ENCODE results near the gene EIF2B5. TPM values are rescaled to one million over a fixed set of nuclear protein-coding genes. Genes with fewer than 3 reads are reported as not detected.
"Not testable (repeated sequence)": the region's sequence is repeated elsewhere in the genome, so short reads cannot be mapped to it uniquely, and the experiment has no call there.

Gene EIF2B5
- total RNA-seq, 2 experiments from 2014 or later, result 55.1 to 55.4 TPM

GRCh38 chr3:184148076-184148475 is 12.9 kb downstream of the EIF2B5 start:
- Mint-ChIP-seq H3K36me3 (ENCODE audit: low read depth) (peaks cover 22% of the 10 kb centered on the region), H3K4me3 (no peak overlapping the region), H3K9me3 (ENCODE audit: insufficient read depth) (no peaks in the 10 kb centered on the region), H3K27me3 (ENCODE audit: low read depth) (no peaks in the 10 kb centered on the region), H3K4me1 (ENCODE audit: low read depth) (no peaks in the 10 kb centered on the region), H3K27ac (no peak overlapping the region)
- no peak for ATAC-seq
- CTCF ChIA-PET, result interaction anchor here (0.7 kb wide), 1 partner anchor 102 kb away, joined by 3 read pairs; the partner anchor contains the start of gene EEF1AKMT4
- POLR2A ChIA-PET, result no interaction called here
- DNase-seq, result no peak

- Mint-ChIP-seq H3K9me3 (ENCODE audit: insufficient read depth) (no peaks in the 10 kb centered on the region), H3K36me3 (ENCODE audit: low read depth) (peaks cover 13% of the 10 kb centered on the region), H3K4me3 (no peak overlapping the region), H3K4me1 (ENCODE audit: low read depth) (no peaks in the 10 kb centered on the region), H3K27me3 (ENCODE audit: low read depth) (no peaks in the 10 kb centered on the region), H3K27ac (no peak overlapping the region)
- DNase-seq, result no peak
- ChIA-PET POLR2A (no interaction called here), CTCF (no interaction called here)
- ATAC-seq, result no peak
These were observed 14.0 kb downstream of the EIF2B5 start for GRCh38 chr3:184149123-184149522.

- H3K4me3 Mint-ChIP-seq; DNase-seq; ATAC-seq; H3K9me3 Mint-ChIP-seq (ENCODE audit: insufficient read depth); POLR2A ChIA-PET; H3K4me1 Mint-ChIP-seq (ENCODE audit: low read depth); CTCF ChIA-PET; H3K27me3 Mint-ChIP-seq (ENCODE audit: low read depth); H3K27ac Mint-ChIP-seq: not testable (repeated sequence)
- H3K36me3 Mint-ChIP-seq (ENCODE audit: low read depth), result peaks cover 12% of the 10 kb centered on the region
These were observed 14.6 kb downstream of the EIF2B5 start for GRCh38 chr3:184149770-184150169.

- H3K9me3 Mint-ChIP-seq (ENCODE audit: insufficient read depth), result no peaks in the 10 kb centered on the region
- peak within 1 kb of the TSS; percentile 81 for H3K27ac Mint-ChIP-seq
- ATAC-seq (peak; percentile 77), DNase-seq (peak; percentile 51)
- peaks cover 22% of the 10 kb centered on the region for H3K4me1 Mint-ChIP-seq (ENCODE audit: low read depth)
- ChIA-PET POLR2A (interaction anchor here (0.7 to 1.5 kb wide), 3 partner anchors 19 to 1452 kb away, joined by 3 read pairs; no protein-coding TSS in a partner anchor), CTCF (interaction anchor here (1.2 to 1.7 kb wide), 5 partner anchors 9 to 259 kb away, joined by 3 to 4 read pairs (median 4); partner anchors contain the start of gene EEF1AKMT4)
- H3K27me3 Mint-ChIP-seq (ENCODE audit: low read depth), result no peaks in the 10 kb centered on the region
- H3K4me3 Mint-ChIP-seq, result peak within 1 kb of the TSS; percentile 95
- H3K36me3 Mint-ChIP-seq (ENCODE audit: low read depth), result peaks cover 5% of the 10 kb centered on the region
These were observed 19.9 kb downstream of the EIF2B5 start, which contains the start of gene DVL3 for GRCh38 chr3:184154885-184155643. DVL3 (plus strand) TSS chr3:184155377; CDS start chr3:184155636, 259 bp downstream.

- peak overlapping the region; percentile 81 for H3K27ac Mint-ChIP-seq
- POLR2A ChIA-PET, result interaction anchor here (0.7 to 1.5 kb wide), 6 partner anchors 13 to 1453 kb away, joined by 3 to 5 read pairs (median 3); partner anchors contain the start of gene EIF2B5
- H3K4me1 Mint-ChIP-seq (ENCODE audit: low read depth), result peaks cover 26% of the 10 kb centered on the region
- ATAC-seq, result peak; percentile 58
- no peaks in the 10 kb centered on the region for H3K27me3 Mint-ChIP-seq (ENCODE audit: low read depth)
- no peaks in the 10 kb centered on the region for H3K9me3 Mint-ChIP-seq (ENCODE audit: insufficient read depth)
- peak; percentile 58 for DNase-seq
- peak overlapping the region; percentile 95 for H3K4me3 Mint-ChIP-seq
- peaks cover 5% of the 10 kb centered on the region for H3K36me3 Mint-ChIP-seq (ENCODE audit: low read depth)
- CTCF ChIA-PET, result interaction anchor here (1.1 to 1.7 kb wide), 6 partner anchors 10 to 260 kb away, joined by 3 to 4 read pairs (median 4); partner anchors contain the start of gene EEF1AKMT4
These were observed 20.7 kb downstream of the EIF2B5 start for GRCh38 chr3:184155644-184156521.

- H3K36me3 Mint-ChIP-seq (ENCODE audit: low read depth), result peaks cover 5% of the 10 kb centered on the region
- H3K27ac Mint-ChIP-seq, result peak overlapping the region; percentile 81
- DNase-seq, result no peak
- no peaks in the 10 kb centered on the region for H3K27me3 Mint-ChIP-seq (ENCODE audit: low read depth)
- ChIA-PET POLR2A (interaction anchor here (0.7 to 1.5 kb wide), 5 partner anchors 12 to 24 kb away, joined by 3 to 5 read pairs (median 3); partner anchors contain the start of gene EIF2B5), CTCF (interaction anchor here (1.1 to 1.7 kb wide), 5 partner anchors 11 to 140 kb away, joined by 3 to 4 read pairs (median 4); partner anchors contain the start of gene EEF1AKMT4)
- H3K9me3 Mint-ChIP-seq (ENCODE audit: insufficient read depth), result no peaks in the 10 kb centered on the region
- peaks cover 26% of the 10 kb centered on the region for H3K4me1 Mint-ChIP-seq (ENCODE audit: low read depth)
- peak overlapping the region; percentile 95 for H3K4me3 Mint-ChIP-seq
- no peak for ATAC-seq
These were observed 21.4 kb downstream of the EIF2B5 start for GRCh38 chr3:184156522-184156955.

GRCh38 chr3:184157206-184157605 is 22.0 kb downstream of the EIF2B5 start:
- ChIA-PET POLR2A (interaction anchor here (1.2 kb wide), 1 partner anchor 13 kb away, joined by 3 read pairs; no protein-coding TSS in a partner anchor), CTCF (interaction anchor here (1.3 kb wide), 1 partner anchor 141 kb away, joined by 4 read pairs; no protein-coding TSS in a partner anchor)
- no peaks in the 10 kb centered on the region for H3K9me3 Mint-ChIP-seq (ENCODE audit: insufficient read depth)
- peaks cover 26% of the 10 kb centered on the region for H3K4me1 Mint-ChIP-seq (ENCODE audit: low read depth)
- no peaks in the 10 kb centered on the region for H3K27me3 Mint-ChIP-seq (ENCODE audit: low read depth)
- peak overlapping the region; percentile 95 for H3K4me3 Mint-ChIP-seq
- peaks cover 5% of the 10 kb centered on the region for H3K36me3 Mint-ChIP-seq (ENCODE audit: low read depth)
- H3K27ac Mint-ChIP-seq, result peak overlapping the region; percentile 10
- DNase-seq, result no peak
- ATAC-seq, result no peak

- Mint-ChIP-seq H3K36me3 (ENCODE audit: low read depth) (peaks cover 5% of the 10 kb centered on the region), H3K4me3 (no peak overlapping the region), H3K4me1 (ENCODE audit: low read depth) (peaks cover 26% of the 10 kb centered on the region), H3K9me3 (ENCODE audit: insufficient read depth) (no peaks in the 10 kb centered on the region), H3K27ac (no peak overlapping the region), H3K27me3 (ENCODE audit: low read depth) (no peaks in the 10 kb centered on the region)
- ChIA-PET POLR2A (no interaction called here), CTCF (no interaction called here)
- no peak for DNase-seq
- no peak for ATAC-seq
These were observed 23.2 kb downstream of the EIF2B5 start for GRCh38 chr3:184158404-184158803.

- Mint-ChIP-seq H3K27ac (no peak overlapping the region), H3K4me1 (ENCODE audit: low read depth) (peaks cover 32% of the 10 kb centered on the region), H3K27me3 (ENCODE audit: low read depth) (no peaks in the 10 kb centered on the region), H3K4me3 (no peak overlapping the region), H3K9me3 (ENCODE audit: insufficient read depth) (no peaks in the 10 kb centered on the region), H3K36me3 (ENCODE audit: low read depth) (peaks cover 10% of the 10 kb centered on the region)
- ATAC-seq (no peak), DNase-seq (no peak)
- ChIA-PET POLR2A (interaction anchor here (1.1 kb wide), 1 partner anchor 26 kb away, joined by 3 read pairs; the partner anchor contains the start of gene EIF2B5), CTCF (interaction anchor here (0.6 kb wide), 1 partner anchor 590 kb away, joined by 3 read pairs; no protein-coding TSS in a partner anchor)
These were observed 25.3 kb downstream of the EIF2B5 start for GRCh38 chr3:184160456-184160855.

GRCh38 chr3:184162571-184163070 is 27.5 kb downstream of the EIF2B5 start:
- H3K36me3 Mint-ChIP-seq (ENCODE audit: low read depth); H3K27me3 Mint-ChIP-seq (ENCODE audit: low read depth); DNase-seq; POLR2A ChIA-PET; H3K9me3 Mint-ChIP-seq (ENCODE audit: insufficient read depth); H3K4me3 Mint-ChIP-seq; H3K27ac Mint-ChIP-seq; ATAC-seq; CTCF ChIA-PET: not testable (repeated sequence)
- peaks cover 17% of the 10 kb centered on the region for H3K4me1 Mint-ChIP-seq (ENCODE audit: low read depth)

Data from activated CD8-positive, alpha-beta T cell treated with anti-CD3 and anti-CD28 coated beads, Interleukin-2, amount 10 ng/mL, durations not matched to agents 7 days and 5 days (primary cell).